ENCODE measurements around the gene RAB3D.

DNA sequence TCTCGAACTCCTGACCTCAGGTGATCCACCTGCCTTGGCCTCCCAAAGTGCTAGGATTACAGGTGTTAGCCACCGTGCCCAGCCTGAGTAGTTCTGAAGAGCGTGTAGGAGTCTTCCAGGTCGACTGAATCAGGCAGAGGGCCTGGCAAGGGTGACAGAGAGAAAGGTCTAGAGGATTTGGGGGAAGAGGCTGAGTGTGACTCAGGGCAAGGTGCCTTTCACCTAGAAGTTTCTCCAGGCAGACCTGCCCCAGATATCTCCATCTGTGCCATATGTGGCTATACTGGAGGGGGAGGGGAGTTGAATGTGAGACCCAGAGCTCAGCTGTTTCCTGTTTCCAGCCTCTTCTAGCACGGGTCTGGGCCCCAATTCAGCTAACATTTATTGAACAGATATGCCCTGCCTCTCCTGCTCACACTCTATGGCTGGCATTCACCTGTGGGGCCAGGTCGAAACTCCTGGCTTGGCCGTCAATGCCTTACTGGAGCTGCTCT, 8.1 kb upstream of the RAB3D start:
- TF ChIP-seq EZH2 (IDR thresholded peaks at IDR 0.05; ENCODE audit: insufficient read depth, poor library complexity, severe bottlenecking) (no peak), EZH2phosphoT487 (IDR thresholded peaks at IDR 0.05; ENCODE audit: insufficient read depth, low read depth) (no peak)
